ENCODE measurements around the gene MX2.

The MX2 gene

DNA sequence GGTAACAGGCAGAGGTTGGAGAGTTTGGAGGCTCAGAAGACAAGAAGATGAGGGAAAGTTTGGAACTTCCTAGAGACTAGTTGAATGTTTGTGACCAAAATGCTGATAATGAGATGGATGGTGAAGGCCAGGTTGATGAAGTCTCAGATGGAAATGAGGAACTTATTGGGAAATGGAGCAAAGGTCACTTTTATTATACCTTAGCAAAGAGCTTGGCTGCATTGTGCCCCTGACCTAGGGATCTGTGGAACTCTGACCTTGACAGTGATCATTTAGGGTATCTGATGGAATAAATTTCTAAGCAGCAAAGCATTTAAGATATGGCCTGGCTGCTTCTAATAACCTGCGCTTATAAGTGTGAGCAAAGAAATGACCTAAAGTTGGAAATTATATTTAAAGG lies 28.1 kb upstream of the MX2 start:
- no peak overlapping the region for H3K4me3 ChIP-seq (ENCODE audit: low read length)
- H3F3A ChIP-seq (ENCODE audit: insufficient read depth, low read length): no peaks in the 10 kb centered on the region
- DNase-seq: no peak
- H3K9me2 ChIP-seq (replicated peaks; ENCODE audit: insufficient read depth, low read length): no peaks in the 10 kb centered on the region
- no peaks in the 10 kb centered on the region for H3K4me1 ChIP-seq (ENCODE audit: low read length)
- no peaks in the 10 kb centered on the region for H3K9me3 ChIP-seq (replicated peaks; ENCODE audit: insufficient read depth, low read length)
- H3K27ac ChIP-seq (ENCODE audit: low read length): no peak overlapping the region
- no peak for TF ChIP-seq EZH2phosphoT487 (IDR thresholded peaks at IDR 0.05; ENCODE audit: low read length)
- TF ChIP-seq, protein P1, sequence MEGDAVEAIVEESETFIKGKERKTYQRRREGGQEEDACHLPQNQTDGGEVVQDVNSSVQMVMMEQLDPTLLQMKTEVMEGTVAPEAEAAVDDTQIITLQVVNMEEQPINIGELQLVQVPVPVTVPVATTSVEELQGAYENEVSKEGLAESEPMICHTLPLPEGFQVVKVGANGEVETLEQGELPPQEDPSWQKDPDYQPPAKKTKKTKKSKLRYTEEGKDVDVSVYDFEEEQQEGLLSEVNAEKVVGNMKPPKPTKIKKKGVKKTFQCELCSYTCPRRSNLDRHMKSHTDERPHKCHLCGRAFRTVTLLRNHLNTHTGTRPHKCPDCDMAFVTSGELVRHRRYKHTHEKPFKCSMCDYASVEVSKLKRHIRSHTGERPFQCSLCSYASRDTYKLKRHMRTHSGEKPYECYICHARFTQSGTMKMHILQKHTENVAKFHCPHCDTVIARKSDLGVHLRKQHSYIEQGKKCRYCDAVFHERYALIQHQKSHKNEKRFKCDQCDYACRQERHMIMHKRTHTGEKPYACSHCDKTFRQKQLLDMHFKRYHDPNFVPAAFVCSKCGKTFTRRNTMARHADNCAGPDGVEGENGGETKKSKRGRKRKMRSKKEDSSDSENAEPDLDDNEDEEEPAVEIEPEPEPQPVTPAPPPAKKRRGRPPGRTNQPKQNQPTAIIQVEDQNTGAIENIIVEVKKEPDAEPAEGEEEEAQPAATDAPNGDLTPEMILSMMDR (IDR thresholded peaks at IDR 0.05; ENCODE audit: low read length): no peak
- no peaks in the 10 kb centered on the region for H3K36me3 ChIP-seq (replicated peaks; ENCODE audit: insufficient read depth, low read length)
- H3K4me2 ChIP-seq (ENCODE audit: low read depth, low read length): no peak overlapping the region
- H3K9ac ChIP-seq (ENCODE audit: low read length): no peak overlapping the region
- no peaks in the 10 kb centered on the region for H4K20me1 ChIP-seq (ENCODE audit: insufficient read depth, low read length)
- no peaks in the 10 kb centered on the region for H3K79me2 ChIP-seq (ENCODE audit: low read length)
- H3K27me3 ChIP-seq (replicated peaks; ENCODE audit: insufficient read depth, low read length): no peaks in the 10 kb centered on the region
- H2AFZ ChIP-seq (ENCODE audit: low read length): no peak overlapping the region

DNA sequence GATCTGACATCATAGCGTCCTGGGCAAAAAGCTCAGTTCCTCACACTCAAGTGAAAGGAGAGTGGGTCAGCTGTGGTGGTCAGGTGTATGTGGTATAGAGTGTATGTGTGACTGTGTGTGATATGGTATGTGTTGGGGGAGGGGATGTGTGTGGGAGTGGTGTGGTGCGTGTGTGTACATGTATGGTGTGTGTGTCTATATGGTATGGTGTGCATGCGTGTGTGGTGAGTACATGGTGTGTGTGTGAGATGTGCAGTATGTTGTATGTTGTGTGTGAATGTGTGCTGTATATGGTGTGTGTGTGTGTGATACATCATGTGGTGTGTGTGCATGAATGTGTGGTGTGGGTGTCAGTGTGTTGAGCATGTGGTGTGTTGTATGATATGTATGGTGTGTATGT lies 24.3 kb upstream of the MX2 start:
- 0 out of 2 replicates have a peak, but pooled peaks cover 4% of the 10 kb centered on the region for H3K9me3 ChIP-seq (replicated peaks; ENCODE audit: insufficient read depth, low read length)
- no peaks in the 10 kb centered on the region for H3F3A ChIP-seq (ENCODE audit: insufficient read depth, low read length)
- no peaks in the 10 kb centered on the region for H3K79me2 ChIP-seq (ENCODE audit: low read length)
- no peak for DNase-seq
- H3K9me2 ChIP-seq (replicated peaks; ENCODE audit: insufficient read depth, low read length): no peaks in the 10 kb centered on the region
- H2AFZ ChIP-seq (ENCODE audit: low read length): no peak overlapping the region
- H3K27ac ChIP-seq (ENCODE audit: low read length): no peak overlapping the region
- no peak overlapping the region for H3K4me3 ChIP-seq (ENCODE audit: low read length)
- H4K20me1 ChIP-seq (ENCODE audit: insufficient read depth, low read length): no peaks in the 10 kb centered on the region
- no peak overlapping the region for H3K4me2 ChIP-seq (ENCODE audit: low read depth, low read length)
- H3K4me1 ChIP-seq (ENCODE audit: low read length): no peaks in the 10 kb centered on the region
- TF ChIP-seq, protein P1 (IDR thresholded peaks at IDR 0.05; ENCODE audit: low read length): no peak
- TF ChIP-seq EZH2 (optimal IDR thresholded peaks at IDR 0.05; ENCODE audit: low read depth, low read length) (no peak), EZH2phosphoT487 (IDR thresholded peaks at IDR 0.05; ENCODE audit: low read length) (no peak)
- no peak overlapping the region for H3K9ac ChIP-seq (ENCODE audit: low read length)
- H3K27me3 ChIP-seq (replicated peaks; ENCODE audit: insufficient read depth, low read length): no peaks in the 10 kb centered on the region
- no peaks in the 10 kb centered on the region for H3K36me3 ChIP-seq (replicated peaks; ENCODE audit: insufficient read depth, low read length)

DNA sequence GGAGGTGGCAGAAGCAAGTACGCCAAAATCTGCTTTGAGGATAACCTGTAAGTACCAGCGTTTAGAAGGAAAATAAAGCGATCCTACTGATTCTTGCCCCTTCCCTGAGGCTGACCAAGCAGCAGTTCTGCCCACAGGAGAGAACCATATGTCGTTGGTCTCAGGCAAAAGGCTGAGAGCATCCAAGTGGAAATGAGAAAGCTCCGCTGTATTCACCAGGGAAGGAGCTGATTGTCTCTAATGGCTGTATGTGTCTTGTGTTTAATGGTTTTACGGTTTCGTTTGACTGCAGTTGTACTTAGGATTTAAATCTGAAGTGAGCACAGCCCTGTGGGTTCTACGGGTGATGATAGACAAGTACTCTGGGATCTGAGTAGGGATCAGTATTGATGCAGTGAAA lies 23.4 kb upstream of the MX2 start:
- Histone ChIP-seq H3K9me2 (replicated peaks; ENCODE audit: insufficient read depth, low read length) (no peaks in the 10 kb centered on the region), H3K79me2 (ENCODE audit: low read length) (no peaks in the 10 kb centered on the region), H3K36me3 (replicated peaks; ENCODE audit: insufficient read depth, low read length) (no peaks in the 10 kb centered on the region), H3K4me1 (ENCODE audit: low read length) (no peaks in the 10 kb centered on the region), H3F3A (ENCODE audit: insufficient read depth, low read length) (no peaks in the 10 kb centered on the region), H3K27me3 (replicated peaks; ENCODE audit: insufficient read depth, low read length) (no peaks in the 10 kb centered on the region), H3K4me2 (ENCODE audit: low read depth, low read length) (no peak overlapping the region), H3K4me3 (ENCODE audit: low read length) (no peak overlapping the region), H3K9me3 (replicated peaks; ENCODE audit: insufficient read depth, low read length) (0 out of 2 replicates have a peak, but pooled peaks cover 4% of the 10 kb centered on the region), H3K9ac (ENCODE audit: low read length) (no peak overlapping the region), H2AFZ (ENCODE audit: low read length) (no peak overlapping the region), H4K20me1 (ENCODE audit: insufficient read depth, low read length) (no peaks in the 10 kb centered on the region), H3K27ac (ENCODE audit: low read length) (no peak overlapping the region)
- TF ChIP-seq EZH2 (optimal IDR thresholded peaks at IDR 0.05; ENCODE audit: low read depth, low read length): no peak
- TF ChIP-seq, protein P1 (IDR thresholded peaks at IDR 0.05; ENCODE audit: low read length): no peak
- TF ChIP-seq EZH2phosphoT487 (IDR thresholded peaks at IDR 0.05; ENCODE audit: low read length): no peak
- DNase-seq: no peak

All from MM.1S (cell line).